Measurements from ENCODE around the gene MOGAT1.

- TF ChIP-seq CTCF (CRISPR knock-in tag; IDR thresholded peaks at IDR 0.05) = no peak
- no peak; the same call in 1 of the 2 replicates for TF ChIP-seq ZKSCAN8 (CRISPR knock-in tag; IDR thresholded peaks at IDR 0.05; ENCODE audit: borderline replicate concordance)
- no peak for TF ChIP-seq MIER3 (CRISPR knock-in tag; IDR thresholded peaks at IDR 0.05; ENCODE audit: borderline replicate concordance)
- TF ChIP-seq ZNF558 (CRISPR knock-in tag; IDR thresholded peaks at IDR 0.05; ENCODE audit: borderline replicate concordance) = no peak
- no peak for TF ChIP-seq PATZ1 (CRISPR knock-in tag; IDR thresholded peaks at IDR 0.05)
- TF ChIP-seq PHF20 (CRISPR knock-in tag; IDR thresholded peaks at IDR 0.05) = no peak
- TF ChIP-seq EZH2 (conservative IDR thresholded peaks at IDR 0.05; ENCODE audit: low read depth, low read length) = no peak
- TF ChIP-seq TCF12 (IDR thresholded peaks at IDR 0.05) = no peak
- no peak for TF ChIP-seq TCF12 (CRISPR knock-in tag; IDR thresholded peaks at IDR 0.05)
- TF ChIP-seq SOX13 (IDR thresholded peaks at IDR 0.05) = no peak
- no peak for TF ChIP-seq SOX13 (CRISPR knock-in tag; conservative IDR thresholded peaks at IDR 0.05 in 1 of 2, IDR thresholded peaks at IDR 0.05 in 1 of 2)
- no peak for TF ChIP-seq KDM4B (CRISPR knock-in tag; IDR thresholded peaks at IDR 0.05)
- TF ChIP-seq ZNF350 (CRISPR knock-in tag; IDR thresholded peaks at IDR 0.05; ENCODE audit: borderline replicate concordance, low read depth) = no peak
- TF ChIP-seq ZNF563 (CRISPR knock-in tag; IDR thresholded peaks at IDR 0.05) = no peak
- TF ChIP-seq PRPF4 (IDR thresholded peaks at IDR 0.05; ENCODE audit: low read depth, low read length, poor library complexity, severe bottlenecking) = no peak
These were observed 43.1 kb downstream of the MOGAT1 start for GRCh38 chr2:222714361-222715241.

All from HepG2 (cell line).